ENCODE results near the gene SDCCAG8.

The SDCCAG8 gene

DNA sequence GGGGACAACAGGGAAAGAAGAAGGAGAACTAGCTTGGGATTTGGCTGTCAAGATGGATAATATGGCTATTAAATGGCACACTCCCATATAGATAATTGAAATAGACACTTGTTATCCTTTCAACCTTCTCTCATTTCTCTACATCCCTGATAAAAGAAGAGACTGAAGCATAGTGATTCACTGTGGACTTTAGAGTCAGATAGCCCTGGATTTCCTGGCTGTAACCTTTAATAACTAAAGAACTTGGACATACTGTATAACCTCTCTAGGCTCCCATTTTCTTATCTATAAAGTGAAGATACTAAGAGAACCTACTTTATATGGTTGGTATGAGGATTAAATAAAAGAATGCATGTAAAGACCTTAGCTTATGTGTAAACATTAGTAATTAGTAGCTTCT is 152.6 kb downstream of the SDCCAG8 start:
- no peak overlapping the region for H3K4me3 ChIP-seq (ENCODE audit: low read depth, low read length)
- TF ChIP-seq CTCF (IDR thresholded peaks at IDR 0.05; ENCODE audit: low read depth, low read length) = no peak

- H3K4me3 ChIP-seq (ENCODE audit: low read depth, low read length) = no peak overlapping the region
- no peak for TF ChIP-seq CTCF (IDR thresholded peaks at IDR 0.05; ENCODE audit: low read depth, low read length)
These were observed 153.4 kb downstream of the SDCCAG8 start for GRCh38 chr1:243409284-243409683.

GRCh38 chr1:243411472-243411871 is 155.6 kb downstream of the SDCCAG8 start:
- TF ChIP-seq CTCF (IDR thresholded peaks at IDR 0.05; ENCODE audit: low read depth, low read length) = no peak
- H3K4me3 ChIP-seq (ENCODE audit: low read depth, low read length) = no peak overlapping the region

GRCh38 chr1:243413431-243414151 is 157.8 kb downstream of the SDCCAG8 start:
- no peak for TF ChIP-seq CTCF (IDR thresholded peaks at IDR 0.05; ENCODE audit: low read depth, low read length)
- no peak overlapping the region for H3K4me3 ChIP-seq (ENCODE audit: low read depth, low read length)

DNA sequence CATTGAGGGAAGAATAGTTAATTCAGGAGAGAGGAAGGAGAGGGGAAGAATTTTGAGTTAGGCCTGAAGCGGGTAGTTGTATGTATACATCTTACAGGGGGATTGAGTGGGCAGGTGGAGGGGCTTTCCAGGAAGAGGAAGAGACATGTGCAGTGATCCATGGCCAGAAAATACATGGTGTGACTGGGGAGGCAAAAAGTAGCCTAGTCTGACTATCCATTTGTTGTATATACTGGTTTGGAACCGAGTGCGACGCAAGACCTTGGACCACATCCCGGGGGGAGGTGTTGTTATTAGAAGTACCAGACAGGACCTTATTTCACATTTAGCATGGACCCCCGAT is 158.3 kb downstream of the SDCCAG8 start:
- no peak for TF ChIP-seq CTCF (IDR thresholded peaks at IDR 0.05; ENCODE audit: low read depth, low read length)
- no peak overlapping the region for H3K4me3 ChIP-seq (ENCODE audit: low read depth, low read length)

- H3K4me3 ChIP-seq (ENCODE audit: low read depth, low read length) = no peak overlapping the region
- TF ChIP-seq CTCF (IDR thresholded peaks at IDR 0.05; ENCODE audit: low read depth, low read length) = no peak
These were observed 160.0 kb downstream of the SDCCAG8 start for GRCh38 chr1:243415663-243416408.

GRCh38 chr1:243416495-243416894 is 160.7 kb downstream of the SDCCAG8 start:
- no peak for TF ChIP-seq CTCF (IDR thresholded peaks at IDR 0.05; ENCODE audit: low read depth, low read length)
- no peak overlapping the region for H3K4me3 ChIP-seq (ENCODE audit: low read depth, low read length)
